ENCODE measurements around the gene ACOT9. TPM values are rescaled to one million over a fixed set of nuclear protein-coding genes. Genes with fewer than 3 reads are reported as not detected.
"Not testable (repeated sequence)": the region's sequence is repeated elsewhere in the genome, so short reads cannot be mapped to it uniquely, and the experiment has no call there.

Gene ACOT9
- total RNA-seq, 2 donors from 2014 or later: 39.6 to 43.6 TPM

- DNase-seq (ENCODE audit: low spot score): peak; percentile 97
- peaks cover 0 to 5% of the 10 kb centered on the region in 2 donors for H3K4me1 ChIP-seq
- no peaks in the 10 kb centered on the region for H3K9me3 ChIP-seq
- H3K36me3 ChIP-seq: peaks cover 15% of the 10 kb centered on the region
- H3K4me3 ChIP-seq: peak within 1 kb of the TSS; percentile 68 to 71
- H3K27me3 ChIP-seq: no peaks in the 10 kb centered on the region
- peak; percentile 66 to 85 for TF ChIP-seq CTCF (IDR thresholded peaks at IDR 0.05)
- H3K27ac ChIP-seq: peak within 1 kb of the TSS; percentile 86 to 94
Measured at GRCh38 chrX:23782863-23783588, 40.0 kb upstream of the ACOT9 start, which contains the start of gene SAT1. Gene SAT1, plus strand, starts transcription at chrX:23783173. Its CDS starts 179 bp downstream, at chrX:23783352.

- Histone ChIP-seq H3K27me3 (no peaks in the 10 kb centered on the region), H3K4me3 (peak overlapping the region; percentile 8 to 68), H3K36me3 (peaks cover 15% of the 10 kb centered on the region), H3K27ac (peak overlapping the region; percentile 24 to 57), H3K4me1 (peaks cover 0 to 5% of the 10 kb centered on the region in 2 donors), H3K9me3 (no peaks in the 10 kb centered on the region)
- DNase-seq (ENCODE audit: low spot score): no peak
- TF ChIP-seq CTCF (IDR thresholded peaks at IDR 0.05): no peak
Measured at GRCh38 chrX:23782455-23782854, 39.4 kb upstream of the ACOT9 start.

- no peak for DNase-seq (ENCODE audit: low spot score)
- Histone ChIP-seq H3K27me3 (no peaks in the 10 kb centered on the region), H3K36me3 (no peaks in the 10 kb centered on the region), H3K27ac (no peak overlapping the region), H3K4me3 (no peak overlapping the region), H3K9me3 (no peaks in the 10 kb centered on the region), H3K4me1 (peaks cover 0 to 5% of the 10 kb centered on the region in 2 donors)
- TF ChIP-seq CTCF (IDR thresholded peaks at IDR 0.05): no peak
Measured at GRCh38 chrX:23779025-23779424, 35.9 kb upstream of the ACOT9 start.

GRCh38 chrX:23776363-23776762 lies 33.3 kb upstream of the ACOT9 start:
- DNase-seq (ENCODE audit: low spot score): no peak
- H3K9me3 ChIP-seq: no peaks in the 10 kb centered on the region
- no peak for TF ChIP-seq CTCF (IDR thresholded peaks at IDR 0.05)

GRCh38 chrX:23773601-23774175 lies 30.6 kb upstream of the ACOT9 start:
- Histone ChIP-seq H3K9me3 (no peaks in the 10 kb centered on the region), H3K27ac (no peak overlapping the region), H3K36me3 (no peaks in the 10 kb centered on the region), H3K27me3 (no peaks in the 10 kb centered on the region), H3K4me3 (no peak overlapping the region), H3K4me1 (no peaks in the 10 kb centered on the region)
- no peak for DNase-seq (ENCODE audit: low spot score)
- TF ChIP-seq CTCF (IDR thresholded peaks at IDR 0.05): no peak

More at GRCh38 chrX:23776363-23776762, 33.3 kb upstream of the ACOT9 start:
- H3K27me3 ChIP-seq: no peaks in the 10 kb centered on the region
- no peak overlapping the region for H3K4me3 ChIP-seq
- no peaks in the 10 kb centered on the region for H3K4me1 ChIP-seq
- H3K36me3 ChIP-seq: no peaks in the 10 kb centered on the region
- H3K27ac ChIP-seq: no peak overlapping the region

GRCh38 chrX:23771086-23771485 lies 28.0 kb upstream of the ACOT9 start:
- not testable (repeated sequence) for H3K27ac ChIP-seq; DNase-seq (ENCODE audit: low spot score); H3K27me3 ChIP-seq; H3K9me3 ChIP-seq; H3K4me3 ChIP-seq; H3K36me3 ChIP-seq; H3K4me1 ChIP-seq

All from right atrium auricular region (tissue), 2 donors.